Testis (tissue), 3 donors: ENCODE measurements around the gene KCP. TPM values are rescaled to one million over a fixed set of nuclear protein-coding genes. Genes with fewer than 3 reads are reported as not detected.

ENCODE experiments used
- DNase-seq: peaks from one replicate; pipeline ENCODE4 v3.0.0-alpha.2; 2019
- H3K27ac ChIP-seq, 2 donors: fragments of 200-600 bp; sonication (generic); one replicate each; pipeline ENCODE4 v1.5.1; 2019
- H3K27me3 ChIP-seq: fragments of 200-600 bp; sonication (generic); one replicate; pipeline ENCODE4 v1.5.1; 2019
- H3K36me3 ChIP-seq: fragments of 200-600 bp; sonication (generic); one replicate; pipeline ENCODE4 v1.5.1; 2017; ENCODE audit warnings: low read depth; ENCODE audit errors: missing control alignments
- H3K4me1 ChIP-seq: fragments of 200-600 bp; sonication (generic); one replicate; pipeline ENCODE4 v1.5.1; 2019
- H3K4me3 ChIP-seq, 2 donors: fragments of 200-600 bp; sonication (generic); one replicate each; pipeline ENCODE4 v1.5.1; 2017 to 2019
- H3K9me3 ChIP-seq: fragments of 200-600 bp; sonication (generic); one replicate; pipeline ENCODE4 v1.5.1; 2017
- CTCF ChIP-seq, 3 experiments: fragments of 450-650 bp in 2 of 3; fragments of 200-600 bp in 1 of 3; sonication (generic) in 1 of 3; IDR thresholded peaks; one replicate each; pipeline ENCODE4 v1.5.1; 2016 to 2019; ENCODE audit warnings: antibody characterized with exemption in 3 of 3, mild to moderate bottlenecking in 2 of 3, moderate library complexity in 1 of 3
- POLR2A ChIP-seq: fragments of 450-650 bp; IDR thresholded peaks from one replicate; pipeline ENCODE4 v1.6.1; 2017; ENCODE audit warnings: antibody characterized with exemption, mild to moderate bottlenecking, moderate library complexity
- WGBS, 2 donors: methylation state at CpG; one replicate each; pipeline ENCODE4 v1.1.5; 2018; 5-methylcytosine and 5-hydroxymethylcytosine counted together
- intact Hi-C: fragments of 100-400 bp; cut with DNase I; formaldehyde crosslinking; loops from one replicate; pipeline ENCODE4 v1.15.1; 2023; ENCODE audit warnings: low total_unique reads
- polyA plus RNA-seq: library from polyadenylated mRNA; stranded (reverse); fragments of 350-450 nt; fragmentation: Illumina TruSeq; extraction: RNeasy Lipid Tissue Mini Kit (QIAGEN cat#74804); gene quantifications from one replicate; pipeline ENCODE4 v1.2.3, GENCODE V29; 2014; ENCODE audit warnings: low read depth, low replicate concordance; ENCODE audit not compliant: insufficient read depth
- total RNA-seq, 2 donors: library from RNA; depleted of rRNA; stranded (reverse); fragments of >200 nt; gene quantifications; one replicate each; pipeline ENCODE4 v1.2.3, GENCODE V29; 2016

Gene KCP
- total and polyA plus RNA-seq, 3 donors from 2014 or later = 0.68 to 1.4 (median 1.2) TPM

- intact Hi-C loops = no loop called here
- Histone ChIP-seq H3K9me3 (no peaks in the 10 kb centered on the region), H3K4me3 (peak within 1 kb of the TSS; percentile 47 to 59), H3K4me1 (peaks cover 29% of the 10 kb centered on the region), H3K27me3 (no peaks in the 10 kb centered on the region), H3K36me3 (no peaks in the 10 kb centered on the region), H3K27ac (peak within 1 kb of the TSS; percentile 39 to 61)
- TF ChIP-seq CTCF (IDR thresholded peaks at IDR 0.05) (no peak), POLR2A (no peak)
- DNase-seq = peak; percentile 54
- 2 to 8% methylated on average over 18 to 66 of the region's 109 CpGs for WGBS, 2 donors
Observed at GRCh38 chr7:128830231-128831177, 80.0 kb downstream of the KCP start, which contains the start of gene FLNC. FLNC (plus strand) TSS chr7:128830406; CDS start chr7:128830638, 232 bp downstream.

GRCh38 chr7:128829391-128830166, 80.9 kb downstream of the KCP start:
- no peak for TF ChIP-seq CTCF (IDR thresholded peaks at IDR 0.05)
- TF ChIP-seq POLR2A = no peak
- no peak for DNase-seq
- no peaks in the 10 kb centered on the region for H3K36me3 ChIP-seq
- peak overlapping the region in 1 of 2 donors; percentile 59 for H3K4me3 ChIP-seq
- 27 to 43% methylated on average over 3 to 11 of the region's 13 CpGs for WGBS, 2 donors
- H3K27ac ChIP-seq = peak overlapping the region in 1 of 2 donors; percentile 30
- intact Hi-C loops = no loop called here
- peaks cover 29% of the 10 kb centered on the region for H3K4me1 ChIP-seq
- H3K9me3 ChIP-seq = no peaks in the 10 kb centered on the region
- no peaks in the 10 kb centered on the region for H3K27me3 ChIP-seq

- intact Hi-C loops = no loop called here
- H3K4me1 ChIP-seq = peaks cover 22% of the 10 kb centered on the region
- DNase-seq = no peak
Observed at GRCh38 chr7:128827971-128828711, 82.4 kb downstream of the KCP start.

More at GRCh38 chr7:128827971-128828711, 82.4 kb downstream of the KCP start:
- Histone ChIP-seq H3K27me3 (no peaks in the 10 kb centered on the region), H3K27ac (no peak overlapping the region), H3K9me3 (no peaks in the 10 kb centered on the region), H3K4me3 (no peak overlapping the region), H3K36me3 (no peaks in the 10 kb centered on the region)
- 83 to 85% methylated on average over 10 of the region's 10 CpGs for WGBS, 2 donors
- no peak for TF ChIP-seq POLR2A
- no peak for TF ChIP-seq CTCF (IDR thresholded peaks at IDR 0.05)
